ENCODE data around the gene SIGLEC11.

DNA sequence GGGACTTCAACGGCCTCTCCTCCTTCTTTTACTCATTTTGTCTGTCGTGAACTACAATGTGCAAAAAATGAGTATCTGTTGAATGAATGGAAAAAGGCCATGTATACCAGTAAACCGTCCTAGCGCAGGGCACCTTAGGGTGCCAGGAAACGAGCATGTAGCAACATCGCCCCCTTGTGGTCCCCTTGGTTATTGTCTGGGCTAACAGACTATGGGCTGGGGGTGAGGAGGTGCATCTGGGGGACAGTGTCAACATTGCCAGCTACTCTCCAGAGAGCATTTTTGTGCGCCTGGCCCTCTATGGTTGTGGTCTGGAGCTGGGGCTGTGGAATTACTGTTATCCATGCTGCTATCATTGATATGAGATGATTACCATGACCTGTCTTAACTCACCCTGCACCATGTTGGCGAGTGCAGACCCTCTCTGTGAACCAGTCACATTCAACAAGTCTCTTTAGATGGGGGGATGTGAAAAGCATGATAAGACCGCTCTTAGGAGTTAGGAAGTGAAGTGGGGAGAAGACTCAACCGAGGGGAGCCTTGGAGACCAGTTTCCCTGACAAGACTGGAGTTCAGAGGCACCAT is 22.8 kb upstream of the SIGLEC11 start:
- TF ChIP-seq POLR2A (IDR thresholded peaks at IDR 0.05; ENCODE audit: low read depth, low read length) (no peak), POLR2AphosphoS5 (IDR thresholded peaks at IDR 0.05; ENCODE audit: low read depth, low read length) (no peak)

All from GM12892 (cell line).